Activated CD4-positive, CD25-positive, alpha-beta regulatory T cell treated with anti-CD3 and anti-CD28 coated beads, Interleukin-2, amount 50 U/mL, for 72 hours (primary cell): ENCODE results near the gene ULBP2.
A peak's percentile ranks its signal among the peaks of the same experiment; 100 is the strongest.
"Not testable (repeated sequence)": the region's sequence is repeated elsewhere in the genome, so short reads cannot be mapped to it uniquely, and the experiment has no call there.

ENCODE experiments used
- DNase-seq: peaks from one replicate; pipeline ENCODE4 v3.0.0; 2021

The ULBP2 gene

DNA sequence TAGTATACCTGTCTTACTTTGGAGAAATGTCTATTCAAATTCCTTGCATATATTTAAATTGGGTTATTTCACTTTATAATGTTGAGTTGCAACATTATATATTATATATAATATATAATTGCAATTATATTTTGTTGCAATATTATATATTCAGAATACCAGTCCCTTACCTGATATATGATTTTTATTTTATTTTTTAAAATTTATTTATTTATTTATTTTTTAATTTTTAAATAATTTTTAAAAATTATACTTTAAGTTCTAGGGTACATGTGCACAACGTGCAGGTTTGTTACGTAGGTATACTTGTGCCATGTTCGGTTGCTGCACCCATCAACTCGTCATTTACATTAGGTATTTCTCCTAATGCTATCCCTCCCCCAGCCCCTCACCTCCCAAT, 14.8 kb upstream of the ULBP2 start:
- DNase-seq: not testable (repeated sequence)

DNA sequence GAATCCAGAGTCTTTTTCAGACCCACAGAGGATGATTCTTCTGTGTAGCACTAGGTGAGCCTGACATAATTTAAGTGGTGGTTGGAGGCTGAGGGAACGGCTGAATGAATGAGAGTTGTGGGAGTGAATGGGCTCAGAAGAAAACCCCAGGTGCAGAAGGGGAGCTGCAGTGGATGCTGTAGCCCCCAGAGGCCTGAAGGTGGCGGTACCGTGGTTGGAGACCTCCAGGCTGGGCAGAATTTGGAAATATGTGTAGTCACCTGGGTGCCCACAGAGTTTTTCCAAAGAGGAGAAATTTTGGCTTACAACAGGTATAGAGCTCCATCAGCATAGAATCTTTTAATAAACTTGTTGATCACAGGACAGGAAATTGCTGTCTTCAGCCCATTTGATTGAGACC, 12.4 kb upstream of the ULBP2 start:
- DNase-seq: peak; percentile 18

DNA sequence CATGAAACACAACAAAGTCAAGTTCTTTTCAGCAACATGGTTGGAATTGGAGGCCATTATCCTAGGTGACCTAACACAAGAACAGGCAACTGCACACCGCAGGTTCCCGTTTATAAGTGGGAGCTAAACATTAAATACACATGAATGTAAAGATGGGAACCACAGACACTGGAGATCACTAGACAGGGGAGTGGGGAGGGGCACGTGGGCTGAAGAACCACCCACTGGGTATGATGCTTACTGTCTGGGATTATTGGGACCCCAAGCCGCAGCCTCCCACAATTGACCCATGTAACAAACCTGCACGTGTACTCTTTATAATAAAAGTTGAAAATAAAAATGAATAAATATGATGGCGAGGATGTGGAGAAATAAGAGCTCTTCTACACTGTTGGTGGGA, 10.3 kb upstream of the ULBP2 start:
- DNase-seq: no peak

- peak; percentile 21 for DNase-seq
Measured at GRCh38 chr6:149933036-149933435, 8.8 kb upstream of the ULBP2 start.

- DNase-seq: peak; percentile 1
Measured at GRCh38 chr6:149933461-149933860, 8.4 kb upstream of the ULBP2 start.

GRCh38 chr6:149934249-149935156, 7.3 kb upstream of the ULBP2 start:
- peak; percentile 63 for DNase-seq

DNA sequence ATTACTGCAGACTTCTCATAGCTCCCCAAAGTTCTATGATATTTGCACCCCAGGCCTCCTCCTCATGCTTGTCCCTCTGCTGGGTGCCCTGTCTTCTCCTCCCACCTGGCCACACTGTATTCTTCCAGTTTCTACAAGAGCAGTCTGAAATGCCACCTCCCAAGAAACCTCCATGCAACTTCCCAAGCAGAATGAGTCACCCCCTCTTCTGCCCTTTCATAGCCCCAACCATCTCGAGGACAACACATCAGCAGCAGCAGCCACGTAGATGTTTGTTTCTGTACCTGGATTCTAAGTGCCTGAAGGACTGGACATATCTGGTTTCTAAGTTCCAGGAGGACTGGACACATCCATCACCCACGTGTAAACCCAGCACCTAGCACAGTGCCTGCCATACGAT, 6.6 kb upstream of the ULBP2 start:
- DNase-seq: no peak

DNA sequence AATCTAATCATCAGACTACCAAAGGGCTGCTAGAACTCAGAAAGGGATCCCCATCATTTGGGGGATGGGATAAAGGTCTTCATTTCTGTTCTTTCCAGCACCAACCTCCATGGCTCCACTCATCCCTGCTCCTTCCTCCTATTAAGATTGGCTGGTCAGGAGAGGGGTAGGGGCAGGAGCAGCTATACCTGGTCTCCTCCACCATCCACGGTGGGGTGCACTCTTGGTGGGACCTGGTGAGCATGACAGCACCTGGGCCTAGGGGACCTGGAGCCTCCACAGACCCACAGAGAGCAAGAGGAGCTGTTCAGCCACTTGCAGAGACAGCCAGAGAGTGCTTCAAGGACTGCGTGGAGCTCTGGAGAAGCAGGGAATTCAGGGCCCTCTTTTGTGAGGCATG, 6.1 kb upstream of the ULBP2 start:
- no peak for DNase-seq

DNA sequence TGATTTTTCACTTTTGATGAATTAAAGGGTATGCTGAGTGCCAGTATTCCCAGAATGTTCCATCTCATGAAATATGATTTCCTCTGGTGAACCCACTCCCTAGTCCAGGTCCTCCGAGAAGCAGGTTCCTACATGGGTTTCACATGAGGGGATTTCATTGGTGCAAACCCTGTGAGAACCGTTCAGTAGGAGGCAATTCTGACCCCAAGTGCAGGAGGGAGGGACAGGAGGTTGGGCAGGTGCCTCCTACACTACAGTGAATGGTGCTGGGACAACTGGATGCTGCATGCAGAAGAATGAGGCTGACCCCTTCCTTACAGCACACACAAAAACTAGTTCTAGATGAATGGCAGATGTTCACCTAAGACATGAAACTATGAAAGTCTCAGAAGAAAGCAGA, 5.1 kb upstream of the ULBP2 start:
- peak; percentile 12 for DNase-seq

DNA sequence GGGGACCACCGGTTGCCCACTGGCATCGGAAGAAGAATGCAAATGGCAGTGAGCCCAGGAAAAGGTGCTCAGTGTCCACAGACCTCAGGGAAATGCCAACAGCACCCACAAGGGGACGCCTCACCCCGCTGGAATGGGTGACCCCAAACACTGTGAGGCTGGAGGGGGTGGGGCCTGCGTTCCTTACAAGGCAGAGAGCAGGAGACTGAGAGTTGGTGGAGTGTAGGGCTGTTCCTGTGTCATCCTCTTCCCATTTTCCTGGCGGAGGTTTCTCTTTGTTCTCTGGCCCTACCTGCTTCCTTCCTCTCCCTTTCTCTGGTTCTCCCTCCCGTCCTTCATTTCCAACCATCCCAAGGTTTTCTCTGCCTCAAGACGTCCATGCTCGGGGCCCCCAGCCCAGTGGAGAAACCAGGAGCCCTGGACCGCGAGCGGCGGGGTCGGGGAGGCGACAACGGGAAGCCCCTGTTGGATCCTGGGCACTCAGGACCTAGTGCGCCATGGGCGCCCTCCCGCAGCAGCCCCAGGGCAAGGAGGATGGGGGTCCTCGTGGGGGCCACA, 3.7 kb upstream of the ULBP2 start:
- DNase-seq: not testable (repeated sequence)

- peak; percentile 50 for DNase-seq
Measured at GRCh38 chr6:149938571-149939355, 3.1 kb upstream of the ULBP2 start.

GRCh38 chr6:149939356-149939648, 2.5 kb upstream of the ULBP2 start:
- DNase-seq: peak; percentile 17

DNA sequence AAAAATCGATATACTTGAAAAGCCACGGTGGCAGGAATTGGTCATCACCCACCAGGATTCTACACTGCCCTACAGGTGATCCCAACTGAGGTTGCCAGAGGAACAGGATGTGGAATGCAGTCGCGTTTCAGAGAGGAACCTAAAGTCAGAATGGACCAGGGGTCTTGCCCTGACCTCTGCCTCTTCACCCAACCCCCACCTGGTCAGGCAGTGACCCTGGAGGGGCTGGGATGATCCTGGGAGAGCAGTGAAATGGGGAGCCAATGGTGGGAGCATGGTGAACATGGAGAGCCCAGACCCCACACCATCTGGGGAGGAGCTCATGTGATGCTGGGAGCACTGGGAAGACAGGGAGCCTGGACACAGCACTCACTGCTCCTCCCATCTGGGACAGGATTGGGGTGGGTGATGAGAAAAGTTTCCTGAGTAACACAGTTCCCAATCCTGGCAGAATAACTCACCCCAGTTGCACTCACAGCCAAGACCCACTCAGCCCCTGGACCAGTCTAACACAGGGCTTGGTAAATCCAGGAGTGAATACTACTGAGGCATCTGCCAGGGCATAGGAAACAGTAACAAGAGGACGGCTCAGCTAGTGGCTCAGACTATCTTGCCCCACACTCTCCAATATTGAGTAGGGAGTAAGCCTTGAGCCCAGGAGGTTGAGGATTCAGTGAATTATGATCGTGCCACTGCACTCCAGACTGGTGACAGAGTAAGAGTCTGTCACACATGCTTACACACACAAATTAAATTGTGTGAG, 1.7 kb upstream of the ULBP2 start:
- DNase-seq: peak; percentile 24

- peak; percentile 21 for DNase-seq
Measured at GRCh38 chr6:149940672-149940982, 1.2 kb upstream of the ULBP2 start.

- DNase-seq: peak; percentile 23
Measured at GRCh38 chr6:149942461-149942829, 631 bp downstream of the ULBP2 start.

- DNase-seq: peak; percentile 23
Measured at GRCh38 chr6:149943321-149943720, 1.5 kb downstream of the ULBP2 start.

DNA sequence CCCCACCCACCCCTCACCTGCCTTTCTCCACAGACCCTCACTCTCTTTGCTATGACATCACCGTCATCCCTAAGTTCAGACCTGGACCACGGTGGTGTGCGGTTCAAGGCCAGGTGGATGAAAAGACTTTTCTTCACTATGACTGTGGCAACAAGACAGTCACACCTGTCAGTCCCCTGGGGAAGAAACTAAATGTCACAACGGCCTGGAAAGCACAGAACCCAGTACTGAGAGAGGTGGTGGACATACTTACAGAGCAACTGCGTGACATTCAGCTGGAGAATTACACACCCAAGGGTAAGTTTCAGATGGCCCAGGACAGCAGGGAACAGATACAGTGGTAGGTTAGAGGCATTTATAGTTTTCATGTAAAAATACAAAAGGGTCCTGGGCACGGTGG, 3.5 kb downstream of the ULBP2 start:
- DNase-seq: peak; percentile 7

DNA sequence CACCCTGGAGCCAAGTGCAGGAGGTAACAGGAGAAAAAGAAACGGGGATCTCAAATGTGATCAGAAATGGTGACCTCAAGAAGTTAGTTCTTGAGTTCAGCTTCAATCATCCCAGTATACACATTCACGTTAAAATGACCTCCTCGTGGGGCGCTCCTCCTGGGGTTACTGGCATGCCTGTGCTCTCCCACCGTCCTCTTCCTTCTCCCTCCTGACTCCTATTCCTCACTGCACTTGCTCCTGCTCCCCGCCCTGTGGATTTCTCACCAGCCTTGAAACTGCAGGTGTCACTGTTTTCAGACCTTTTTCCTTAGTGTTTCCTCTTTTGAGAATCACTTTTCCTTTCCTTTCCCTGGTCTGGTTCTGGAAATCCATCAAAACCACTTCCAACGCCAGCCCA, 4.8 kb downstream of the ULBP2 start:
- peak; percentile 24 for DNase-seq

GRCh38 chr6:149947533-149947932, 5.7 kb downstream of the ULBP2 start:
- DNase-seq: not testable (repeated sequence)

DNA sequence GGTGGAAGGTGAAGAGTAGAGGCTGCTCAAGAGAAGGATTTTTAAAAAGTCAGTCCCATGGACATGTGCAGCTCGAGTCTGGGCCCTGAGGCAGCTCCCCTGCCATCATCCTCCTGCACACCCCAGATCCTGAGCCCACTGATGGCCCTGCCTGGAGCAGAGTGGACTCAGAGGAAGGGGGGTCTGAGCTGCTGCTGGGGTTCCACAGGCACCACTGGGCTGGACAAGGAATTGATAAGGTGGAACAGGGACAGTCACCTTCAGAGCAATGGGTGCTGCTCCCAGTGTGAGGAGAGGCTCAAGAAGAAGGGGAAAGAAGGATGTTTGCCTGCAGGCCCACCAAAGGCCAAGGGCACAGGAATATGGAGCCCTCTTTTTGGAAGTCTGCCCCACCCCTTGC, 6.2 kb downstream of the ULBP2 start:
- no peak for DNase-seq

DNA sequence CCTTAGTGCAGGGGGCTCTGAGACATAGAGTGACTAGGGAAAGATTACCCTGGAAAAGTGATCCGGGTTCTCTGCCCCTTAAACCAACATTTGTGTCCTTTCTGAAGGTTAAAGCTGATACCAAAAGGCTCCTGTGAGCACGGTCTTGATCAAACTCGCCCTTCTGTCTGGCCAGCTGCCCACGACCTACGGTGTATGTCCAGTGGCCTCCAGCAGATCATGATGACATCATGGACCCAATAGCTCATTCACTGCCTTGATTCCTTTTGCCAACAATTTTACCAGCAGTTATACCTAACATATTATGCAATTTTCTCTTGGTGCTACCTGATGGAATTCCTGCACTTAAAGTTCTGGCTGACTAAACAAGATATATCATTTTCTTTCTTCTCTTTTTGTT, 6.8 kb downstream of the ULBP2 start:
- DNase-seq: no peak

GRCh38 chr6:149950423-149950822, 8.6 kb downstream of the ULBP2 start:
- DNase-seq: no peak

DNA sequence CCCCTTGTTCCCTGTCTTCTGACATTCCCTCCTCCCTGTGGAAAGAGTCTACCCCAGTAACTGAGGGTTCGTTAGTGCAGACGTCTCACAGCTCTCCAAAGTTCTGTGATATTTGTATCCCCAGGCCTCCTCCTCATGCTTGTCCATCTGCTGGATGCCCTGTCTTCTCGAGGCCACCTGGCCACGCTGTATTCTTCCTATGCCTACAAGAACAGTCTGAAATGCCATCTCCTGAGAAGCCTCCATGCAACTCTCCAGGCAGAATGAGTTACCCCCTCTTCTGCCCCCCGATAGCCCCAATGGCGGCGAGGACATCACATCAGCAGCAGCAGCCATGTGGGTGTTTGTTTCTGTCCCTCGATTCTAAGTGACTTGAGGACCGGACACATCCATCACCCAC, 9.3 kb downstream of the ULBP2 start:
- DNase-seq: no peak

DNA sequence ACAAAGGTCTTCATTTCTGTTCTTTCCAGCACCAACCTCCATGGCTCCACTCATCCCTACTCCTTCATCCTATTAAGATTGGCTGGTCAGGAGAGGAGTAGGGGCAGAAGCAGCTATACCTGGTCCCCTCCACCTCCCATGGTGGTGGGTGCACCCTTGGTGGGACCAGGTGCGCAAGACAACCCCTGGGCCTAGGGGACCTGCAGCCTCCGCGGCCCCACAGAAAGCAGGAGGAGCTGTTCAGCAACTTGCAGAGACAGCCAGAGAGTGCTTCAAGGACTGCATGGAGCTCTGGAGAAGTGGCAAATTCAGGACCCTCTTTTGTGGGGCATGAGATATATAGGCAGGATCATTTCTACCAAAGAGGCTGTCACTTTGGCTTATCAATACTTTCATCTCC, 9.8 kb downstream of the ULBP2 start:
- DNase-seq: no peak
